K562 (cell line): Measurements from ENCODE around the gene CUL9. TPM values are rescaled to one million over a fixed set of nuclear protein-coding genes. Genes with fewer than 3 reads are reported as not detected.
A peak's percentile ranks its signal among the peaks of the same experiment; 100 is the strongest.

ENCODE experiments used
- CBX8 ChIP-seq: fragments of 200-600 bp; sonication (generic); IDR thresholded peaks from 2 replicates; pipeline ENCODE4 v1.6.1; 2012; ENCODE audit warnings: borderline replicate concordance, mixed run types, low read depth, mild to moderate bottlenecking, moderate library complexity, mixed read lengths, low read length, control low read depth, inconsistent platforms; ENCODE audit not compliant: poor library complexity, severe bottlenecking; ENCODE audit errors: extremely low read depth
- CHCHD3 ChIP-seq: fragments of 250-450 bp; sonication (Bioruptor Pico); IDR thresholded peaks from 2 replicates; pipeline ENCODE4 v2.1.2; 2022; ENCODE audit warnings: mild to moderate bottlenecking
- ESRRA ChIP-seq: fragments of 450-650 bp; IDR thresholded peaks from 2 replicates; pipeline ENCODE4 v1.6.1; 2014; ENCODE audit warnings: low read depth, mild to moderate bottlenecking, moderate library complexity, borderline replicate concordance
- ETS1 ChIP-seq: conservative IDR thresholded peaks from 2 replicates; pipeline ENCODE4 v1.6.1; 2011; ENCODE audit warnings: low read depth, mild to moderate bottlenecking, low read length; ENCODE audit not compliant: control insufficient read depth
- FOXJ3 ChIP-seq: sonication (generic); formaldehyde crosslinking; IDR thresholded peaks from 2 replicates; pipeline ENCODE4 v1.4.0; 2020; ENCODE audit warnings: mild to moderate bottlenecking, missing genetic modification reagents
- FOXK1 ChIP-seq: sonication (generic); formaldehyde crosslinking; IDR thresholded peaks from 2 replicates; pipeline ENCODE4 v1.8.0; 2022; ENCODE audit warnings: missing genetic modification reagents, mild to moderate bottlenecking, borderline replicate concordance
- GTF2A2 ChIP-seq: IDR thresholded peaks from 2 replicates; pipeline ENCODE4 v1.6.1; 2016; ENCODE audit warnings: mild to moderate bottlenecking, missing genetic modification characterization, missing compliant biosample characterization
- HMG20A ChIP-seq: fragments of 450-650 bp; formaldehyde crosslinking; conservative IDR thresholded peaks from 2 replicates; pipeline ENCODE4 v1.4.0; 2020; ENCODE audit warnings: mild to moderate bottlenecking, mixed read lengths
- HNRNPK ChIP-seq: fragments of 200-400 bp; formaldehyde crosslinking; IDR thresholded peaks from one replicate; pipeline ENCODE4 v1.6.1; 2018; ENCODE audit warnings: mild to moderate bottlenecking, low read depth, low read length; ENCODE audit not compliant: poor library complexity, severe bottlenecking
- MIER1 ChIP-seq: fragments of 450-650 bp; IDR thresholded peaks from 2 replicates; pipeline ENCODE4 v1.6.1; 2016; ENCODE audit warnings: antibody characterized with exemption, mild to moderate bottlenecking, low read depth
- NUFIP1 ChIP-seq: fragments of 450-650 bp; IDR thresholded peaks from 2 replicates; pipeline ENCODE4 v1.6.1; 2018; ENCODE audit not compliant: partially characterized antibody
- PURB ChIP-seq: sonication (generic); formaldehyde crosslinking; IDR thresholded peaks from 2 replicates; pipeline ENCODE4 v1.9.0; 2021; ENCODE audit warnings: low read depth, mild to moderate bottlenecking, missing genetic modification reagents
- RBM14 ChIP-seq: fragments of 200-400 bp; formaldehyde crosslinking; IDR thresholded peaks from 2 replicates; pipeline ENCODE4 v1.6.1; 2018; ENCODE audit warnings: low read depth, mild to moderate bottlenecking, low read length, moderate library complexity, borderline replicate concordance; ENCODE audit not compliant: insufficient read depth
- SMAD3 ChIP-seq: fragments of 450-650 bp; formaldehyde crosslinking; conservative IDR thresholded peaks from 2 replicates; pipeline ENCODE4 v1.4.0; 2020; ENCODE audit warnings: mild to moderate bottlenecking
- SRF ChIP-seq, 2 experiments: fragments of 250-450, 450-650 bp in 1 of 2; sonication (Bioruptor Pico) in 1 of 2; sonication (generic) in 1 of 2; formaldehyde crosslinking; IDR thresholded peaks; 2 replicates each; pipeline versions ENCODE4 v1.5.0 to v1.5.1; 2020 to 2022; ENCODE audit warnings: mild to moderate bottlenecking in 1 of 2, missing genetic modification reagents in 1 of 2
- TBP ChIP-seq: optimal IDR thresholded peaks from 2 replicates; pipeline ENCODE3; 2011; ENCODE audit warnings: low read depth, low read length, improper control_type of control experiment
- TFAM ChIP-seq: fragments of 250-450 bp; sonication (Bioruptor Pico); conservative IDR thresholded peaks from 2 replicates; pipeline ENCODE4 v1.5.0; 2021; ENCODE audit warnings: mild to moderate bottlenecking, moderate library complexity
- ZBED1 ChIP-seq: IDR thresholded peaks from 2 replicates; pipeline ENCODE4 v1.6.1; 2014
- ZNF12 ChIP-seq: sonication (generic); formaldehyde crosslinking; IDR thresholded peaks from 2 replicates; pipeline ENCODE4 v1.4.0; 2020; ENCODE audit warnings: mild to moderate bottlenecking, missing genetic modification reagents
- ZNF146 ChIP-seq: IDR thresholded peaks from one replicate; pipeline ENCODE4 v1.6.1; 2018; ENCODE audit warnings: missing compliant biosample characterization; ENCODE audit not compliant: unreplicated experiment
- ZNF184 ChIP-seq: sonication (generic); formaldehyde crosslinking; IDR thresholded peaks from 2 replicates; pipeline ENCODE4 v1.5.0; 2020; ENCODE audit warnings: missing genetic modification reagents
- ZNF41 ChIP-seq: fragments of 250-450 bp; sonication (Bioruptor Pico); conservative IDR thresholded peaks from 2 replicates; pipeline ENCODE4 v1.4.0; 2020; ENCODE audit warnings: mild to moderate bottlenecking
- ZNF445 ChIP-seq: fragments of 250-450 bp; sonication (Bioruptor Pico); IDR thresholded peaks from 2 replicates; pipeline ENCODE4 v1.4.0; 2020; ENCODE audit warnings: low read depth, mild to moderate bottlenecking, moderate library complexity
- ZNF512 ChIP-seq: IDR thresholded peaks from 2 replicates; pipeline ENCODE4 v1.6.1; 2016; ENCODE audit warnings: missing genetic modification characterization, missing compliant biosample characterization
- polyA plus RNA-seq, 8 experiments: library from polyadenylated mRNA; depleted of rRNA in 4 of 8; stranded (reverse) in 5 of 8; unstranded in 3 of 8; fragments of >200 nt; fragmentation: Nextera tagmentation in 2 of 8; fragmentation: Illumina TruSeq in 1 of 8; extraction: Ambion mirVana in 2 of 8; extraction: Trizol in 1 of 8; gene quantifications; 2 replicates each; pipeline versions ENCODE4 v1.2.1 to v1.2.3, GENCODE V29; 2011 to 2014; ENCODE audit warnings: inconsistent platforms in 1 of 8, missing spikeins in 1 of 8
- total RNA-seq, 7 experiments: library from RNA; depleted of rRNA in 6 of 7; stranded (reverse); fragments of >200 nt in 6 of 7; fragmentation: Illumina TruSeq in 2 of 7; extraction: Trizol in 2 of 7; gene quantifications; 2 replicates each; pipeline versions ENCODE4 v1.2.1 to v1.2.3, GENCODE V29; 2011 to 2021; ENCODE audit warnings: low replicate concordance in 1 of 7
- TF ChIP-seq, protein P1 (sequence below): fragments of 200-800 bp; sonication (Bioruptor generic); IDR thresholded peaks from 2 replicates; pipeline ENCODE4 v1.6.1; 2017; ENCODE audit warnings: missing genetic modification characterization, missing compliant biosample characterization

The CUL9 gene
- total and polyA plus RNA-seq, 9 of the 15 experiments (the other 6 are each of a cell fraction or from before 2014, with no cell fraction given): 0.50 to 20.7 (median 6.6) TPM

DNA sequence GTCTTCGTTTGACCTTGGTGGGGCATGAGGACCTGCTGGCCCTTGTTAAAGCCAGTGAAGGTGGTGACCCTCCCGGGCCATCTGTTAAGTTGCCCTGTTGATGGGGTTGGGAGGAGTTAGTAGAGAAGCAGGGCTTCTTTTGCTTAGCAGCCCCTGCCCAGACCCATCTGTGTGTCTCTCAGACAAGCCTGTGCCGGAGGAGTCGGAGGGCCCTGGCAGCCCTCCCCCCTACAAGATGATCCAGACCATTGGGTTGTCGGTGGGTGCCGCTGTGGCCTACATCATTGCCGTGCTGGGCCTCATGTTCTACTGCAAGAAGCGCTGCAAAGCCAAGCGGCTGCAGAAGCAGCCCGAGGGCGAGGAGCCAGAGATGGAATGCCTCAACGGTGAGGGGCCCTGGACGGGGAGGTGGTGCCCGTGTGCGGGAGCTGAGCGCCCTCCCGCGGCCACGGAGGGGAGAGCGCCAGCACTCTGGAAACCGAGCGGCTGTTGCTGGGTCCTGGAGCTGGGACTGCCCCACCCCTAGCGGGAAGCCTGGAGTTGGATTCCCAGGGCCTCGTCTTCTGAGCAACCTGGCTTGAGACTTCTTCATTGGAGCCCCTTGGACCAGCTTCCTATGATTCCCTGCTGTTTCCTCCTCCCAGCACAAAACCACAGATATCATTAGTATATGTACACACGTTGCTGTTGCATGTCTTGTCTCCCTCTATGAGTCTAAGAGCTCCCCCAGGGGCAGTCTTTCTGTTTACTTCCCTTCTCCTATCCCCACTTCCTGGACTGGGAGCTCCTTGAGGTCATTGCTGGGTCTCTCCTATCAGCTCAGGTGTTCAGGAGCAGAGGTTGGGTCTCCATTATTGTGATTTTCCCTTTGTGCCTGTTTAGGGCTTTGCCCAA, 38.5 kb upstream of the CUL9 start (continued):
- TF ChIP-seq TBP (no peak), NUFIP1 (no peak), ZNF445 (no peak), MIER1 (no peak), CHCHD3 (CRISPR knock-in tag) (no peak), ZBED1 (no peak), ZNF184 (CRISPR knock-in tag) (no peak), SMAD3 (CRISPR knock-in tag) (no peak), ZNF41 (CRISPR knock-in tag) (no peak), CBX8 (no peak), HMG20A (no peak), HNRNPK (no peak), ESRRA (peak; percentile 59), ZNF512 (tag) (no peak), SRF (CRISPR knock-in tag; IDR thresholded peaks at IDR 0.05) (no peak; a peak in 1 of 4 replicates), TFAM (CRISPR knock-in tag) (no peak), FOXJ3 (no peak), PURB (CRISPR knock-in tag) (no peak), ZNF12 (CRISPR knock-in tag) (no peak), GTF2A2 (tag) (no peak), FOXK1 (no peak), ZNF146 (CRISPR knock-in tag) (no peak), ETS1 (peak; percentile 70), RBM14 (no peak)
- TF ChIP-seq, protein P1, sequence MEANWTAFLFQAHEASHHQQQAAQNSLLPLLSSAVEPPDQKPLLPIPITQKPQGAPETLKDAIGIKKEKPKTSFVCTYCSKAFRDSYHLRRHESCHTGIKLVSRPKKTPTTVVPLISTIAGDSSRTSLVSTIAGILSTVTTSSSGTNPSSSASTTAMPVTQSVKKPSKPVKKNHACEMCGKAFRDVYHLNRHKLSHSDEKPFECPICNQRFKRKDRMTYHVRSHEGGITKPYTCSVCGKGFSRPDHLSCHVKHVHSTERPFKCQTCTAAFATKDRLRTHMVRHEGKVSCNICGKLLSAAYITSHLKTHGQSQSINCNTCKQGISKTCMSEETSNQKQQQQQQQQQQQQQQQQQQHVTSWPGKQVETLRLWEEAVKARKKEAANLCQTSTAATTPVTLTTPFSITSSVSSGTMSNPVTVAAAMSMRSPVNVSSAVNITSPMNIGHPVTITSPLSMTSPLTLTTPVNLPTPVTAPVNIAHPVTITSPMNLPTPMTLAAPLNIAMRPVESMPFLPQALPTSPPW (CRISPR knock-in tag): peak; percentile 60; the same call in 1 of the 2 replicates
